IPS-18a (cell line): Measurements from ENCODE around the gene ZDHHC11B.
"Not testable (repeated sequence)": the region's sequence is repeated elsewhere in the genome, so short reads cannot be mapped to it uniquely, and the experiment has no call there.

Source experiments
- H3K27ac ChIP-seq: one replicate; pipeline ENCODE4 v1.5.1; 2013; ENCODE audit warnings: low read length
- H3K27me3 ChIP-seq: one replicate; pipeline ENCODE4 v1.6.1; 2013; ENCODE audit warnings: mild to moderate bottlenecking, low read length; ENCODE audit not compliant: control insufficient read depth, insufficient read depth
- H3K36me3 ChIP-seq: one replicate; pipeline ENCODE4 v1.6.1; 2013; ENCODE audit warnings: low read depth, low read length; ENCODE audit not compliant: control insufficient read depth
- H3K4me1 ChIP-seq: one replicate; pipeline ENCODE4 v1.6.1; 2013; ENCODE audit warnings: low read depth, low read length; ENCODE audit not compliant: control insufficient read depth
- H3K4me3 ChIP-seq: one replicate; pipeline ENCODE4 v1.5.1; 2013; ENCODE audit warnings: low read length
- H3K9ac ChIP-seq: one replicate; pipeline ENCODE4 v1.6.1; 2013; ENCODE audit warnings: mild to moderate bottlenecking, low read length, moderate library complexity
- H3K9me3 ChIP-seq: one replicate; pipeline ENCODE4 v1.6.1; 2013; ENCODE audit warnings: low read depth, low read length; ENCODE audit not compliant: control insufficient read depth

The ZDHHC11B gene

GRCh38 chr5:783049-783802 is 1.3 kb downstream of the ZDHHC11B start:
- not testable (repeated sequence) for H3K4me3 ChIP-seq, H3K9ac ChIP-seq, H3K27ac ChIP-seq, H3K9me3 ChIP-seq, H3K4me1 ChIP-seq, H3K36me3 ChIP-seq
- H3K27me3 ChIP-seq, result peaks cover 16% of the 10 kb centered on the region

DNA sequence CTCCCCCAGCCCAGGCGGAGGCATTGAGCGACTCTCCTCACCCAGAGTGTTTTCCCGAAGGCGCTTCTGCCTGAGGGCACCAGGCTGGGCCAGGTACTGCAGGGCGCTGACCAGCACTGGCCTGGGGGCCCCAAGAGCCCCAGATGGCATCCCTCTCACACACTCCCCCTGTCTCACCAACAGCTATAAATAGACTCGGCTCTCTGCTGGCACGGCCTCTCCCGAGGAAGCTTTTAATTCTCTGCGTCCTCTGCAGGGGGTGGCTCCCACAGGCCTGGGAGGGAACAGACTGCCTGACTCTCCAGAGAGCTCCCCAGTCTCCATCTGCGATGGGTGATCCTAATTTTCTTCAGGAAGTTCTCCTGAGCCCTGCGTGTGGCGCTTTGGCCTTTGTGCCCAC is 2.2 kb downstream of the ZDHHC11B start:
- H3K4me1 ChIP-seq, H3K27ac ChIP-seq, H3K4me3 ChIP-seq, H3K36me3 ChIP-seq, H3K9me3 ChIP-seq, H3K9ac ChIP-seq: not testable (repeated sequence)
- peaks cover 16% of the 10 kb centered on the region for H3K27me3 ChIP-seq

- H3K9me3 ChIP-seq, H3K4me1 ChIP-seq, H3K4me3 ChIP-seq, H3K9ac ChIP-seq, H3K36me3 ChIP-seq, H3K27ac ChIP-seq: not testable (repeated sequence)
- peaks cover 14% of the 10 kb centered on the region for H3K27me3 ChIP-seq
These were observed 4.0 kb downstream of the ZDHHC11B start for GRCh38 chr5:780571-780970.

- H3K9me3 ChIP-seq, H3K9ac ChIP-seq, H3K27ac ChIP-seq, H3K4me1 ChIP-seq, H3K4me3 ChIP-seq, H3K36me3 ChIP-seq, H3K27me3 ChIP-seq: not testable (repeated sequence)
These were observed 5.6 kb downstream of the ZDHHC11B start for GRCh38 chr5:778967-779366.

DNA sequence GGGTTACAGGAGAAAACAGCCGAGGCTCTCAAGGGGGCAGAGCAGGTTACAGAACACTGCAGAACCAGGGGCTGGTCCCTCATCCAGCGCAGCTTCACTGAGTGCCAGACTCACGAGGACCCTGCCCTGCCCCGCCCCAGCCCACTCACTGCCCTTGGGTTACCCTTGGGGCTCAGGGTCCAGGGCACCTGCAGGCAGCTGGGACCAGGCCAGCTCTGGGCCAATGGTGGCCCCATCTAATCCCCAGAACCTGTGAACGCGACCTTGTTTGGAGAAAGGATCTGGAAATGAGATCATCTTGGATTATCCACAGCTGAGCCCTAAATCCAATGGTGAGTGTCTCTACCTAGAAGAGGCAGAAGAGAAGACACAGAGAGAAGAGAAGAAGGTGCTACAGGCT is 6.1 kb downstream of the ZDHHC11B start:
- H3K27ac ChIP-seq, H3K9me3 ChIP-seq, H3K4me3 ChIP-seq, H3K27me3 ChIP-seq, H3K4me1 ChIP-seq, H3K36me3 ChIP-seq, H3K9ac ChIP-seq: not testable (repeated sequence)

GRCh38 chr5:777756-778161 is 6.8 kb downstream of the ZDHHC11B start:
- Histone ChIP-seq H3K27me3 (no peaks in the 10 kb centered on the region), H3K36me3 (no peaks in the 10 kb centered on the region), H3K4me1 (no peaks in the 10 kb centered on the region), H3K9me3 (no peaks in the 10 kb centered on the region), H3K4me3 (no peak overlapping the region), H3K9ac (no peak overlapping the region), H3K27ac (no peak overlapping the region)

GRCh38 chr5:776862-777711 is 7.4 kb downstream of the ZDHHC11B start:
- no peak overlapping the region for H3K9ac ChIP-seq
- no peaks in the 10 kb centered on the region for H3K4me1 ChIP-seq
- H3K27ac ChIP-seq, result no peak overlapping the region
- no peaks in the 10 kb centered on the region for H3K9me3 ChIP-seq
- H3K36me3 ChIP-seq, result no peaks in the 10 kb centered on the region
- H3K4me3 ChIP-seq, result no peak overlapping the region
- H3K27me3 ChIP-seq, result no peaks in the 10 kb centered on the region

DNA sequence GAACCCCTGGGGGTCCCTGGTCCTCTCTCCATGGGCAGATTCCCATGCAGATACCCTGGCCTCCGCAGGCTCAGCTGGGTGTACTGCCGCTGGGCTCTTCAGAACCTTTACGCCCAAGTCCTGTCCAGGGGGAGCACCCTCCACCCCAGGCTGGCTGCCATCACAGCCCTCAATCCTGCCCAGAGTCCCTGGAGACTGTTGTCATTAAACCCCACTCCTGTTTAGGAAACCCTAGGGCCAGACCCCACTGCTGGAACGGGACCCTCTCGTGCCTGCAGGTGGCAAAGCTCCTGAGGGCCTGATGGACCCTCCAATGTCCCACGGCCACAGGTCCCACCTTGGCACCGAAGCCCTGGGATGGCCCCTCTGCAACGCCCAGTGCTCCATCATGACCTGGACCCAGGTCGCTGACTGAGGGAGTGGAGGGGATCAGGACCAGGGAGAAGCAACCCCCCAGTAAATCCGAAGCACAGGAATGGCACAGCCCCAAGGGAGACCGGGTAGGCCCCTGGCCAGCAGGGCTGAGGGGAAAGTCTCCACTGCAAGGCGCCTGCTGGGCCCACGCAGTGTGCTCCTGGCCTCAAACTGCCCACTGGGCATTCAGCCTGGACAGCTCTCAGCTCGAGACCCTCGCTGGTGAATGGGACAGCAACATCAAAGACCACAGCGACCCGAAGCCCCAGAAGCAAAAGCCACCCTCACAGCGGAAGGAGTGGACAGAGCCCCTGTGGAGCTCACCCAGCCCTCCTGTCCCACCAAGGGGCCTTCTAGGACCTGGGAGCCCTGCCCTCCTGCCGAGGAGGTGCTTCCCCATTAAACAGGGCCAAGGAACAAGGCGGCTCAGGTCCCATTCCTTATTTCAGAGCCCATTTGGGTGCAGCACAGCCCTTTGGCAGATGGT is 8.3 kb downstream of the ZDHHC11B start:
- Histone ChIP-seq H3K9me3 (no peaks in the 10 kb centered on the region), H3K36me3 (no peaks in the 10 kb centered on the region), H3K27ac (no peak overlapping the region), H3K9ac (no peak overlapping the region), H3K4me3 (no peak overlapping the region), H3K4me1 (no peaks in the 10 kb centered on the region), H3K27me3 (no peaks in the 10 kb centered on the region)

- not testable (repeated sequence) for H3K9ac ChIP-seq, H3K27me3 ChIP-seq, H3K4me1 ChIP-seq, H3K36me3 ChIP-seq, H3K4me3 ChIP-seq, H3K27ac ChIP-seq, H3K9me3 ChIP-seq
These were observed 9.0 kb downstream of the ZDHHC11B start for GRCh38 chr5:775595-775960.

DNA sequence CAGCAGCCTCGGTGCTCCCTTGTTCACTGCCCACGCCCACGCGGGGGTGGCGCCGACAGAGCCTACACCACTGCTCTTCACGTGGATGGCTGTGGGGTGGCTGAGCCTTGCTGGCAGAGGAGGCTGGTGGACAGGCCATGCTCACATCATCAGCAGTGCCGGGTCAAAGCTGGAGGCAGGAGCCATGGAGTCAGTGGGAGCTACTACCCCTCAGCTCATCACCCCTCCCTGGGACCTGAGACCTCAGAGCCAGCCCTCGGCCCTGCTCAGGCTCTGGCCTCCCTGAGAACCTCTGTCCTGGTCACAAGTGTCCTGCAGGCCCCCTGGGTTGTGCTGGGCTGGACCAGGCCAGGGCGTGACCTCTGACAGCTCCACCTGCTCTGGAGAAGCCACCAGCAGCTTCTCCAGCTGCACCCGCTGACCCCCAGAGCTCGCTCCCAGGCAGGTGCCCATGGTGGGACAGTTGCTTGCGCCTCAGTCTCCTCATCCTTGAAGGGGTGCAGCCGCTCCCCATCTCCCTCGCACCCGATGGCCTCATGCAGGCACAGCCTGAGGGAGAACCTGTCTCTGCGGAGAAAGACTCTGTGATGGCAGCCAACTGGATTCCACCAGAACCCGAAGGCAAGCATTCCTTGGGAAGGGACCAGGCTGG is 9.5 kb downstream of the ZDHHC11B start:
- not testable (repeated sequence) for H3K36me3 ChIP-seq, H3K27me3 ChIP-seq, H3K9ac ChIP-seq, H3K4me1 ChIP-seq, H3K4me3 ChIP-seq, H3K9me3 ChIP-seq, H3K27ac ChIP-seq

DNA sequence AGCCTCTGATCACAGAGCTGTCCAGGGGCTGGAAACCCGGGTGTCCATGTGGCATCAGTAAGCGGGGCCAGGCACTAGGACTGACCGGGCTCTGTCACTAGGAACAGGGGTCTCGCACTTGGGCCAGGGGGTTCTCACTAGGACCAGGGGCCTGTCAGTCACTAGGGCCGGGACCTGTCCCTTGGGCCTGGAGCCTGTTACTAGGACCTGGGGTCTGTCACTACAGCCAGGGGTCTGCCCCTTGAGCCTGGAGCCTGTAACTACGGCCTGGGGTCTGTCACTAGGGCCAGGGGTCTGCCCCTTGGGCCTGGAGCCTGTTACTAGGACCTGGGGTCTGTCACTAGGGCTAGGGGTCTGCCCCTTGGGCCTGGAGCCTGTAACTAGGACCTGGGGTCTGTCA is 10.2 kb downstream of the ZDHHC11B start:
- H3K27ac ChIP-seq, H3K4me3 ChIP-seq, H3K4me1 ChIP-seq, H3K36me3 ChIP-seq, H3K27me3 ChIP-seq, H3K9me3 ChIP-seq, H3K9ac ChIP-seq: not testable (repeated sequence)
